ENCODE measurements around the gene HOXB13. TPM values are rescaled to one million over a fixed set of nuclear protein-coding genes. Genes with fewer than 3 reads are reported as not detected.

The HOXB13 gene
- total RNA-seq, 4 donors from 2014 or later = not detected

- H3K4me1 ChIP-seq = no peaks in the 10 kb centered on the region
- no peak overlapping the region for H3K27ac ChIP-seq
- no peak for TF ChIP-seq CTCF (IDR thresholded peaks at IDR 0.05)
- no peak for TF ChIP-seq POLR2A (IDR thresholded peaks at IDR 0.05)
- no peak for DNase-seq
- H3K9me3 ChIP-seq = no peaks in the 10 kb centered on the region
- H3K4me3 ChIP-seq = no peak overlapping the region
- H3K27me3 ChIP-seq = peaks cover 0 to 5% of the 10 kb centered on the region in 2 donors
- H3K36me3 ChIP-seq = no peaks in the 10 kb centered on the region
- intact Hi-C loops (cut with DNase I; ENCODE audit: low total_unique reads) = no loop called here
Measured at GRCh38 chr17:48767263-48767774, 38.8 kb upstream of the HOXB13 start.

GRCh38 chr17:48761114-48761513, 32.6 kb upstream of the HOXB13 start:
- Histone ChIP-seq H3K27me3 (peaks cover 0 to 11% of the 10 kb centered on the region in 2 donors), H3K4me1 (no peaks in the 10 kb centered on the region), H3K27ac (no peak overlapping the region), H3K36me3 (no peaks in the 10 kb centered on the region), H3K4me3 (no peak overlapping the region), H3K9me3 (no peaks in the 10 kb centered on the region)
- intact Hi-C loops (cut with DNase I; ENCODE audit: low total_unique reads) = no loop called here
- DNase-seq = no peak
- no peak for TF ChIP-seq CTCF (IDR thresholded peaks at IDR 0.05)
- no peak for TF ChIP-seq POLR2A (IDR thresholded peaks at IDR 0.05)

- no peak overlapping the region for H3K27ac ChIP-seq
- no peaks in the 10 kb centered on the region for H3K4me1 ChIP-seq
- no peaks in the 10 kb centered on the region for H3K9me3 ChIP-seq
- no peak overlapping the region for H3K4me3 ChIP-seq
- peaks cover under 1 to 14% of the 10 kb centered on the region in 2 donors for H3K27me3 ChIP-seq
- no peak for DNase-seq
- no peaks in the 10 kb centered on the region for H3K36me3 ChIP-seq
- intact Hi-C loops (cut with DNase I; ENCODE audit: low total_unique reads) = no loop called here
- TF ChIP-seq CTCF (IDR thresholded peaks at IDR 0.05) = no peak
- TF ChIP-seq POLR2A (IDR thresholded peaks at IDR 0.05) = no peak
Measured at GRCh38 chr17:48760411-48760810, 31.9 kb upstream of the HOXB13 start.

GRCh38 chr17:48759288-48759687, 30.7 kb upstream of the HOXB13 start:
- intact Hi-C loops (cut with DNase I; ENCODE audit: low total_unique reads) = no loop called here
- Histone ChIP-seq H3K27ac (no peak overlapping the region), H3K27me3 (peaks cover 4 to 25% of the 10 kb centered on the region in 2 donors), H3K4me3 (no peak overlapping the region), H3K36me3 (no peaks in the 10 kb centered on the region), H3K4me1 (peaks cover 0 to 7% of the 10 kb centered on the region in 2 donors), H3K9me3 (no peaks in the 10 kb centered on the region)
- DNase-seq = no peak
- TF ChIP-seq CTCF (IDR thresholded peaks at IDR 0.05) (no peak), POLR2A (IDR thresholded peaks at IDR 0.05) (no peak)

- H3K27me3 ChIP-seq = peaks cover 4 to 43% of the 10 kb centered on the region in 2 donors
- no peak overlapping the region for H3K4me3 ChIP-seq
- TF ChIP-seq CTCF (IDR thresholded peaks at IDR 0.05) (no peak), POLR2A (IDR thresholded peaks at IDR 0.05) (no peak)
- DNase-seq = no peak
- peaks cover 0 to 9% of the 10 kb centered on the region in 2 donors for H3K4me1 ChIP-seq
- no peaks in the 10 kb centered on the region for H3K9me3 ChIP-seq
- H3K27ac ChIP-seq = no peak overlapping the region
- H3K36me3 ChIP-seq = no peaks in the 10 kb centered on the region
- intact Hi-C loops (cut with DNase I; ENCODE audit: low total_unique reads) = no loop called here
Measured at GRCh38 chr17:48757524-48757961, 29.0 kb upstream of the HOXB13 start.
